HFFc6 (cell line): Measurements from ENCODE around the gene MRTFA. TPM values are rescaled to one million over a fixed set of nuclear protein-coding genes. Genes with fewer than 3 reads are reported as not detected.
A peak's percentile ranks its signal among the peaks of the same experiment; 100 is the strongest.

Experiments used
- DNase-seq: peaks from one replicate; pipeline ENCODE4 v3.0.0-alpha.2; 2018
- H3K27ac Mint-ChIP-seq: 2 replicates; pipeline ENCODE4 v1.8.0; 2020; ENCODE audit warnings: mild to moderate bottlenecking, mixed read lengths
- H3K27me3 Mint-ChIP-seq: 2 replicates; pipeline ENCODE4 v1.8.0; 2021; ENCODE audit warnings: mild to moderate bottlenecking, moderate library complexity, mixed read lengths; ENCODE audit not compliant: insufficient read depth
- H3K36me3 Mint-ChIP-seq: 2 replicates; pipeline ENCODE4 v1.8.0; 2021; ENCODE audit warnings: low read depth, mixed read lengths
- H3K4me1 Mint-ChIP-seq: 2 replicates; pipeline ENCODE4 v1.8.0; 2020; ENCODE audit warnings: low read depth, mixed read lengths
- H3K4me3 Mint-ChIP-seq: 2 replicates; pipeline ENCODE4 v1.8.0; 2020; ENCODE audit warnings: mild to moderate bottlenecking, moderate library complexity, mixed read lengths
- H3K9me3 Mint-ChIP-seq: 2 replicates; pipeline ENCODE4 v1.8.0; 2020; ENCODE audit warnings: mild to moderate bottlenecking, mixed read lengths
- total RNA-seq, 6 experiments: library from RNA; stranded (reverse); fragmentation: NEBNext Ultra II Directional; extraction: Animal tissue kit (Norgen Biotek cat#: 25700); gene quantifications; 2 replicates in 1 of 6; 3 replicates in 5 of 6; pipeline ENCODE4 v1.2.3, GENCODE V29; 2021
- TF ChIP-seq, protein P1 (sequence below): fragments of 200-600 bp; sonication (generic); IDR thresholded peaks from 2 replicates; pipeline ENCODE4 v1.5.0; 2021; ENCODE audit warnings: antibody characterized with exemption, mild to moderate bottlenecking

Gene MRTFA
- total RNA-seq, 6 experiments from 2014 or later: 36.4 to 48.7 (median 42.2) TPM

DNA sequence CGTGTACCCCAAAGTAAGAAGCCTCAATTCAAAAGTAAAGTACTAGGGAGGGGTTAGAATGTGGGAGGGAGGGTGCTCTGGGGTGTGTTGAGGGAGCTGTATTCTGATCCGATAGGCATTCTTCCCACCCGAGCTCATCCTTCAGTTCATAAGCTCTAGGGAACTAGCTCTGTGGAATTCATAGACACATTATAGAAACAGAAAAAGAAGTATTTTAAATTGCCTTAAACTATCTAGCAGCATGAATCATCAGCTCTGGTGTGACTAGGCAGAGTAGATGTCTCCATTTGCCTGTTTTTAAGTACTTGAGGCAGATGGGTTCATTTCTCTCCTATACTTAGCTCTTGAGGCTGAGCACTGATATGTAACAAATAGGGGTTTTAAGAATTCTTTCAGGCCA is 273.5 kb downstream of the MRTFA start:
- peaks cover 21% of the 10 kb centered on the region for H3K4me1 Mint-ChIP-seq
- TF ChIP-seq, protein P1, sequence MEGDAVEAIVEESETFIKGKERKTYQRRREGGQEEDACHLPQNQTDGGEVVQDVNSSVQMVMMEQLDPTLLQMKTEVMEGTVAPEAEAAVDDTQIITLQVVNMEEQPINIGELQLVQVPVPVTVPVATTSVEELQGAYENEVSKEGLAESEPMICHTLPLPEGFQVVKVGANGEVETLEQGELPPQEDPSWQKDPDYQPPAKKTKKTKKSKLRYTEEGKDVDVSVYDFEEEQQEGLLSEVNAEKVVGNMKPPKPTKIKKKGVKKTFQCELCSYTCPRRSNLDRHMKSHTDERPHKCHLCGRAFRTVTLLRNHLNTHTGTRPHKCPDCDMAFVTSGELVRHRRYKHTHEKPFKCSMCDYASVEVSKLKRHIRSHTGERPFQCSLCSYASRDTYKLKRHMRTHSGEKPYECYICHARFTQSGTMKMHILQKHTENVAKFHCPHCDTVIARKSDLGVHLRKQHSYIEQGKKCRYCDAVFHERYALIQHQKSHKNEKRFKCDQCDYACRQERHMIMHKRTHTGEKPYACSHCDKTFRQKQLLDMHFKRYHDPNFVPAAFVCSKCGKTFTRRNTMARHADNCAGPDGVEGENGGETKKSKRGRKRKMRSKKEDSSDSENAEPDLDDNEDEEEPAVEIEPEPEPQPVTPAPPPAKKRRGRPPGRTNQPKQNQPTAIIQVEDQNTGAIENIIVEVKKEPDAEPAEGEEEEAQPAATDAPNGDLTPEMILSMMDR: no peak
- DNase-seq: peak; percentile 62
- H3K27me3 Mint-ChIP-seq: no peaks in the 10 kb centered on the region
- peak overlapping the region; percentile 37; the same call in 1 of the 2 replicates for H3K4me3 Mint-ChIP-seq
- no peaks in the 10 kb centered on the region for H3K9me3 Mint-ChIP-seq
- H3K27ac Mint-ChIP-seq: peak overlapping the region; percentile 79
- H3K36me3 Mint-ChIP-seq: peaks cover 57% of the 10 kb centered on the region

DNA sequence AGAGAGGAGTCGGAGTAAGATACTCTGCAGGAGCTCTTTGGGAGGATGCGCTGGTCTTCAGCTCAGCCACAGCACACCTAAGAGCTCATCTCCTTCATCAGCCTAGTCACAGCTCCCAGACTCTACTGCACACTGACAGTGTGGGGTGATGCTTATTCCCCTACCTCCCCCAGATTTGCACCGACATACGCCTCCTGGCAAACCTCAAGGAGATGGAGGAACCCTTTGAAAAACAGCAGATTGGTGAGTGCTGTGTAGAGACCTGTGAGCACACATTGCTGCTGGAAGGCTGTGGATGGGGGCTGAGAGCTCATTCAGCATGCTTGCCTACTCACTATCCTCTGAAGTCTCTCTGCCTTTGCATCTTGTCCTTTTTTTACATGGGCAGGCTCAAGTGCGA is 275.4 kb downstream of the MRTFA start:
- no peaks in the 10 kb centered on the region for H3K9me3 Mint-ChIP-seq
- H3K36me3 Mint-ChIP-seq: peaks cover 58% of the 10 kb centered on the region
- TF ChIP-seq, protein P1: no peak
- DNase-seq: no peak
- peaks cover 21% of the 10 kb centered on the region for H3K4me1 Mint-ChIP-seq
- no peak overlapping the region for H3K4me3 Mint-ChIP-seq
- no peaks in the 10 kb centered on the region for H3K27me3 Mint-ChIP-seq
- H3K27ac Mint-ChIP-seq: no peak overlapping the region

Other genes starting within 250 kb of the MRTFA start
- gene MCHR1, start 42.8 kb upstream of the MRTFA start, total RNA-seq: under 1 TPM in 1 of 6 experiments, not detected in 5; 0.28 TPM
- gene SLC25A17, start 182.6 kb upstream of the MRTFA start, total RNA-seq: 10 to 100 TPM; 23.5 to 25.5 (median 24.6) TPM
- gene ST13, start 219.9 kb upstream of the MRTFA start, total RNA-seq: 100 to 1,000 TPM; 236 to 251 (median 243) TPM
- gene XPNPEP3, start 220.4 kb upstream of the MRTFA start, total RNA-seq: 10 to 100 TPM; 22.7 to 30.5 (median 29.0) TPM
- not detected for gene DNAJB7, start 225.4 kb upstream of the MRTFA start, total RNA-seq